ENCODE data around the gene DYRK1A. TPM values are rescaled to one million over a fixed set of nuclear protein-coding genes. Genes with fewer than 3 reads are reported as not detected.

The DYRK1A gene
- total RNA-seq, 2 donors from 2014 or later = 70.5 to 146 TPM

DNA sequence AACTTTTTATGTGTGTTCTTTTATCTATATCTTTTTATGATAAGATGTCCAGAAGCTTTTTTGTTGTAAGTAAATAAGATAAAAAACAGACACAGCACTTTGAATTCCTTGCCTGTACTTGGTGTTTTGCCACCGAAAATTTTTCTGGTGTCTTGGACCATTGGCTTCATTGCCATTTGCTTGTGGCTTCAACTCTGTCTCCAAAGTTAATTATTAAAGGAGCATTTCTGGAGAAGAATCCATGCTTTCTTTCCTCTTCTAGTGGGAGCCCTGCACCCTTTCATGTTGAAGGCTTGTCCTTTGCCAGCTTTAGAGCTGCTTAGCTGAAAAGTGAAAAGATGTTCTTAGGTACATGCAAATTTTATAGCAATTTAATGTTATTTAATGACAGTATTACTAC is 112.2 kb downstream of the DYRK1A start:
- no peak for DNase-seq (ENCODE audit: low spot score)
- WGBS = 22% methylated on average over 1 of the region's 1 CpG
- intact Hi-C loops (cut with DNase I) = no loop called here

DNA sequence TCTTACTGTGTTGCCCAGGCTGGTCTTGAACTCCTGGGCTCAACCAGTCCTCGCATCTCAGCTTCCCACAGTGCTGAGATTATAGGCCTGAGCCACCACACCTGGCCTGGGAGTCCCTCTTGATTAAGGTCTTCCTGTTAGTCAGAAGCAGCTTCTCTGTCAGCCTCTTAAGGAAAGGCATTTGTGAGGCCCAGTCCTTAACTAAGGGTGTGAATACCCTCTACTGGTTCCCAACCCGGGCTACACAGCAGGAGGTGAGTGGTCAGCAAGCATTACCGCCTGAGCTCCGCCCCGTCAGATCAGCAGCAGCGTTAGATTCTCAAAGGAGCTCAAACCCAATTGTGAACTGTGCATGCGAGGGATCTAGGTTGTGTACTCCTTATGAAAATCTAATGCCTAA is 117.2 kb downstream of the DYRK1A start:
- Histone ChIP-seq H3K27me3 (replicated peaks; ENCODE audit: insufficient read depth) (no peaks in the 10 kb centered on the region), H3K9me3 (no peaks in the 10 kb centered on the region)
- WGBS = 86% methylated on average over 7 of the region's 7 CpGs

More for the DNA sequence above, 112.2 kb downstream of the DYRK1A start:
- Histone ChIP-seq H3K27me3 (replicated peaks; ENCODE audit: insufficient read depth) (no peaks in the 10 kb centered on the region), H3K9me3 (no peaks in the 10 kb centered on the region), H3K4me3 (no peak overlapping the region), H3K36me3 (no peaks in the 10 kb centered on the region), H3K27ac (no peak overlapping the region), H3K4me1 (replicated peaks) (peaks cover 3% of the 10 kb centered on the region)
- no peak for TF ChIP-seq POLR2A (IDR thresholded peaks at IDR 0.05)
- TF ChIP-seq POLR2AphosphoS5 (IDR thresholded peaks at IDR 0.05) = no peak
- TF ChIP-seq, protein P1, sequence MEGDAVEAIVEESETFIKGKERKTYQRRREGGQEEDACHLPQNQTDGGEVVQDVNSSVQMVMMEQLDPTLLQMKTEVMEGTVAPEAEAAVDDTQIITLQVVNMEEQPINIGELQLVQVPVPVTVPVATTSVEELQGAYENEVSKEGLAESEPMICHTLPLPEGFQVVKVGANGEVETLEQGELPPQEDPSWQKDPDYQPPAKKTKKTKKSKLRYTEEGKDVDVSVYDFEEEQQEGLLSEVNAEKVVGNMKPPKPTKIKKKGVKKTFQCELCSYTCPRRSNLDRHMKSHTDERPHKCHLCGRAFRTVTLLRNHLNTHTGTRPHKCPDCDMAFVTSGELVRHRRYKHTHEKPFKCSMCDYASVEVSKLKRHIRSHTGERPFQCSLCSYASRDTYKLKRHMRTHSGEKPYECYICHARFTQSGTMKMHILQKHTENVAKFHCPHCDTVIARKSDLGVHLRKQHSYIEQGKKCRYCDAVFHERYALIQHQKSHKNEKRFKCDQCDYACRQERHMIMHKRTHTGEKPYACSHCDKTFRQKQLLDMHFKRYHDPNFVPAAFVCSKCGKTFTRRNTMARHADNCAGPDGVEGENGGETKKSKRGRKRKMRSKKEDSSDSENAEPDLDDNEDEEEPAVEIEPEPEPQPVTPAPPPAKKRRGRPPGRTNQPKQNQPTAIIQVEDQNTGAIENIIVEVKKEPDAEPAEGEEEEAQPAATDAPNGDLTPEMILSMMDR (IDR thresholded peaks at IDR 0.05) = no peak

DNA sequence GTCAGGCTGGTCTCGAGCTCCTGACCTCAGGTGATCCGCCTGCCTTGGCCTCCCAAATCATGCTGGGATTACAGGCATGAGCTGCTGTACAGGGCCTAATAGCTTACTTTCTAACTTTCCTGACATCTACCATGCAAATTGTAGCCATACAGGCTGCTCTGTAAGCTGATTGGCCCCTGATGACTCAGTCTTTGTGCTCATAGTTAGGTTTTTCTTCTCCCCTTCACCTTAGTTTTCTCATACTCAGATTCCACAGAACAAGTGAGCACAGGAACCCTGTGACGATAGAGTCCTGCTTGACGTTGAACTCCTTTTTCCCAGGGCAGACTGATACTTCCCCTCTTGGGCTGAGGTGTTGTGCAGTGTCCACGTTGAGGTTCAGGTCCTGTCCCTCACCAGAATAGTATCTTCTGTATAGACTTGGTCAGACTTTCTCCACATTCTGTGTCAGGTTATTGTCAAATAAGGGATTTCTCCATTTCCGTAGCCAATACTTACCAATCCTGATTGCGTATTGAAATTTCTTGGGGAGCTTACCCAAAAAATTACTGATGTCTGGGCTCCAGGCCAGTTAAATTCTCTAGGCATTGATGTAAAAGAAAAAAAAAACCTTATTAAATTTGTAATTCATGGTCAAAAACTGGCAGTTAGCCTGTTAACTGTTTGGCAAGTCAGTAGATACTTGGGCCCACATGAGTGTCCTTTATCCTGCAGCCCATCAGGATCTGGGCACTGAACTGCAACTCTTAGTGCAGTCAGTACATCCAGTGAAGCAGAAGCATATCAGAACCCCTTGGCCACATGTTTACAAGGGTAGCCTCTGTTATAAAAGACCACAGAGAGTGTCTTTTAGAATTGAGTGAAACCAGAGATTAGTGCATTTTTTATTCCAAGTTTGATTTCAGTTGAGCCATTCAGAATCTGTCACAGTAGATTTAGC is 118.2 kb downstream of the DYRK1A start:
- Histone ChIP-seq H3K27me3 (replicated peaks; ENCODE audit: insufficient read depth) (no peaks in the 10 kb centered on the region), H3K27ac (no peak overlapping the region), H3K36me3 (no peaks in the 10 kb centered on the region), H3K4me1 (replicated peaks) (no peaks in the 10 kb centered on the region), H3K9me3 (no peaks in the 10 kb centered on the region), H3K4me3 (no peak overlapping the region)
- no peak for DNase-seq (ENCODE audit: low spot score)
- TF ChIP-seq, protein P1 (IDR thresholded peaks at IDR 0.05) = no peak
- TF ChIP-seq POLR2AphosphoS5 (IDR thresholded peaks at IDR 0.05) (no peak), POLR2A (IDR thresholded peaks at IDR 0.05) (no peak)
- intact Hi-C loops (cut with DNase I) = no loop called here
- WGBS = 93% methylated on average over 7 of the region's 7 CpGs

More for the DNA sequence above, 117.2 kb downstream of the DYRK1A start:
- TF ChIP-seq, protein P1 (IDR thresholded peaks at IDR 0.05) = no peak
- TF ChIP-seq POLR2AphosphoS5 (IDR thresholded peaks at IDR 0.05) = no peak
- TF ChIP-seq POLR2A (IDR thresholded peaks at IDR 0.05) = no peak
- no peak for DNase-seq (ENCODE audit: low spot score)
- Histone ChIP-seq H3K4me1 (replicated peaks) (peaks cover under 1% of the 10 kb centered on the region), H3K36me3 (no peaks in the 10 kb centered on the region), H3K4me3 (no peak overlapping the region), H3K27ac (no peak overlapping the region)
- intact Hi-C loops (cut with DNase I) = no loop called here

DNA sequence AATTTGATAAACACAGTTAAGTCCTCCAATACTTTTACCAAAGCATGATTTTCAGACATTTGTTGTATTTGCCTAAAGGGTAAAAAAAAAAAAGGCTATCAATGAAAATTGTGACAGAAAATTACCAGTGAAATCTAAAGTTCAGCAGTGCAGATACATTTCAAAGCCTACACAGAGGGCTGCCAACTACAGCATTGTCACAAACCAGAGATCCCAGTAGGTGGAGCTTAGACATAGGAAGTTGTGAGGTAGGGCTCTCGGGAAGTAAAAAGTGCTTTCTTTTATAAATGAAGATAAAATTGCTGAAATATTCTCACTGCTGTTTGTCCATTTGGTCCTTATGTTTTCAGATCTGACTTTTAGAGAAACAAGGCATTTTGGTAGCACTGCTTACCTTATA is 123.0 kb downstream of the DYRK1A start:
- H3K4me1 ChIP-seq (replicated peaks) = no peaks in the 10 kb centered on the region
- no peaks in the 10 kb centered on the region for H3K9me3 ChIP-seq
- no peaks in the 10 kb centered on the region for H3K27me3 ChIP-seq (replicated peaks; ENCODE audit: insufficient read depth)
- H3K36me3 ChIP-seq = no peaks in the 10 kb centered on the region
- TF ChIP-seq POLR2A (IDR thresholded peaks at IDR 0.05) = no peak
- TF ChIP-seq, protein P1 (IDR thresholded peaks at IDR 0.05) = no peak
- TF ChIP-seq POLR2AphosphoS5 (IDR thresholded peaks at IDR 0.05) = no peak
- H3K27ac ChIP-seq = no peak overlapping the region
- DNase-seq (ENCODE audit: low spot score) = no peak
- WGBS = 72% methylated on average over 1 of the region's 1 CpG
- intact Hi-C loops (cut with DNase I) = no loop called here
- no peak overlapping the region for H3K4me3 ChIP-seq

DNA sequence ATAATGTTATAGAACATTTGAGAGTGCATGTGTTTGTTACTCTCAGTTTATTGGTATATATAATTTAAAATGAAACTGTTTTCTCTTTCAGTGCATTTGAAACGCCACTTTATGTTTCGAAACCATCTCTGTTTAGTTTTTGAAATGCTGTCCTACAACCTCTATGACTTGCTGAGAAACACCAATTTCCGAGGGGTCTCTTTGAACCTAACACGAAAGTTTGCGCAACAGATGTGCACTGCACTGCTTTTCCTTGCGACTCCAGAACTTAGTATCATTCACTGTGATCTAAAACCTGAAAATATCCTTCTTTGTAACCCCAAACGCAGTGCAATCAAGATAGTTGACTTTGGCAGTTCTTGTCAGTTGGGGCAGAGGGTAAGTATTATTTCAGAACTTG is 123.5 kb downstream of the DYRK1A start:
- DNase-seq (ENCODE audit: low spot score) = no peak
- Histone ChIP-seq H3K36me3 (no peaks in the 10 kb centered on the region), H3K27me3 (replicated peaks; ENCODE audit: insufficient read depth) (no peaks in the 10 kb centered on the region), H3K27ac (no peak overlapping the region), H3K9me3 (no peaks in the 10 kb centered on the region), H3K4me3 (no peak overlapping the region), H3K4me1 (replicated peaks) (no peaks in the 10 kb centered on the region)
- TF ChIP-seq, protein P1 (IDR thresholded peaks at IDR 0.05) = no peak
- TF ChIP-seq POLR2AphosphoS5 (IDR thresholded peaks at IDR 0.05) (no peak), POLR2A (IDR thresholded peaks at IDR 0.05) (no peak)
- intact Hi-C loops (cut with DNase I) = no loop called here
- WGBS = 93% methylated on average over 7 of the region's 7 CpGs

Data from prostate gland (tissue), 2 donors.